Left lung (tissue), 10 donors: ENCODE data around the gene ETNK1. TPM values are rescaled to one million over a fixed set of nuclear protein-coding genes. Genes with fewer than 3 reads are reported as not detected.
A peak's percentile ranks its signal among the peaks of the same experiment; 100 is the strongest.
"Not testable (repeated sequence)": the region's sequence is repeated elsewhere in the genome, so short reads cannot be mapped to it uniquely, and the experiment has no call there.

ENCODE experiments used
- ATAC-seq: fragments of 200-7000 bp; cut with Tn5 transposase; one replicate; pipeline ENCODE4 v1.9.1; 2020; ENCODE audit warnings: moderate library complexity
- DNase-seq, 4 donors: peaks; one replicate each; pipeline ENCODE4 v3.0.0-alpha.2; 2013 to 2020
- H3K27ac ChIP-seq, 2 donors: fragments of 200-600 bp; sonication (generic) in 1 of 2; one replicate each; pipeline versions ENCODE4 v1.5.0 to v1.8.0; 2020 to 2021
- H3K27me3 ChIP-seq, 2 donors: fragments of 200-600 bp; sonication (generic) in 1 of 2; one replicate each; pipeline versions ENCODE4 v1.5.0 to v1.8.0; 2020 to 2021
- H3K36me3 ChIP-seq, 2 donors: fragments of 200-600 bp; sonication (generic) in 1 of 2; one replicate each; pipeline versions ENCODE4 v1.5.0 to v1.8.0; 2020 to 2021
- H3K4me1 ChIP-seq, 2 donors: fragments of 200-600 bp; one replicate each; pipeline ENCODE4 v1.8.0; 2021
- H3K4me3 ChIP-seq, 2 donors: fragments of 200-600 bp; sonication (generic) in 1 of 2; one replicate each; pipeline versions ENCODE4 v1.5.0 to v1.8.0; 2020 to 2021; ENCODE audit warnings: mild to moderate bottlenecking in 1 of 2
- H3K9me3 ChIP-seq, 2 donors: fragments of 200-600 bp; sonication (generic) in 1 of 2; one replicate each; pipeline versions ENCODE4 v1.5.0 to v1.8.0; 2020 to 2021
- CTCF ChIP-seq, 2 donors: fragments of 200-600 bp; sonication (generic) in 1 of 2; IDR thresholded peaks; one replicate each; pipeline versions ENCODE4 v1.5.0 to v1.8.0; 2021; ENCODE audit warnings: antibody characterized with exemption in 2 of 2
- intact Hi-C, 2 donors: fragments of 100-400 bp; cut with DNase I; formaldehyde crosslinking; loops; one replicate each; pipeline versions ENCODE4 v1.11.2 to v1.14.2; 2022
- polyA plus RNA-seq, 6 donors: library from polyadenylated mRNA; unstranded; fragments of 120-200 nt; gene quantifications; one replicate each; pipeline ENCODE4 v1.2.1, GENCODE V29; 2013; ENCODE audit not compliant: insufficient read length in 6 of 6
- total RNA-seq, 2 donors: library from RNA; stranded (reverse); fragmentation: NEBNext Ultra II Directional; extraction: Animal tissue kit (Norgen Biotek cat#: 25700); gene quantifications; one replicate each; pipeline ENCODE4 v1.2.1, GENCODE V29; 2021
- donor health status: DM: no; HTN: yes; CAD: no.
- donor health status: DM: no; HTN: no; CAD: no.

Gene ETNK1
- total and polyA plus RNA-seq, 8 donors: 55.4 to 73.7 (median 67.3) TPM

- no peaks in the 10 kb centered on the region for H3K36me3 ChIP-seq
- no peak overlapping the region for H3K27ac ChIP-seq
- H3K27me3 ChIP-seq: no peaks in the 10 kb centered on the region
- H3K4me1 ChIP-seq: peaks cover 6 to 34% of the 10 kb centered on the region in 2 donors
- DNase-seq: no peak
- intact Hi-C loops: no loop called here
- H3K4me3 ChIP-seq: no peak overlapping the region
- H3K9me3 ChIP-seq: peaks cover 0 to 7% of the 10 kb centered on the region in 2 donors
- no peak for TF ChIP-seq CTCF (IDR thresholded peaks at IDR 0.05)
- ATAC-seq: no peak
Observed at GRCh38 chr12:22689876-22690275, 64.9 kb downstream of the ETNK1 start.

GRCh38 chr12:22691319-22691718 lies 66.3 kb downstream of the ETNK1 start:
- H3K4me3 ChIP-seq: no peak overlapping the region
- DNase-seq: peak in 1 of 4 donors; percentile 7
- no peaks in the 10 kb centered on the region for H3K27me3 ChIP-seq
- no peak overlapping the region for H3K27ac ChIP-seq
- no peak for TF ChIP-seq CTCF (IDR thresholded peaks at IDR 0.05)
- peaks cover 0 to 7% of the 10 kb centered on the region in 2 donors for H3K9me3 ChIP-seq
- no peak for ATAC-seq
- no peaks in the 10 kb centered on the region for H3K36me3 ChIP-seq
- intact Hi-C loops: no loop called here
- peaks cover 6 to 34% of the 10 kb centered on the region in 2 donors for H3K4me1 ChIP-seq

GRCh38 chr12:22692467-22692866 lies 67.5 kb downstream of the ETNK1 start:
- DNase-seq, ATAC-seq: not testable (repeated sequence)

DNA sequence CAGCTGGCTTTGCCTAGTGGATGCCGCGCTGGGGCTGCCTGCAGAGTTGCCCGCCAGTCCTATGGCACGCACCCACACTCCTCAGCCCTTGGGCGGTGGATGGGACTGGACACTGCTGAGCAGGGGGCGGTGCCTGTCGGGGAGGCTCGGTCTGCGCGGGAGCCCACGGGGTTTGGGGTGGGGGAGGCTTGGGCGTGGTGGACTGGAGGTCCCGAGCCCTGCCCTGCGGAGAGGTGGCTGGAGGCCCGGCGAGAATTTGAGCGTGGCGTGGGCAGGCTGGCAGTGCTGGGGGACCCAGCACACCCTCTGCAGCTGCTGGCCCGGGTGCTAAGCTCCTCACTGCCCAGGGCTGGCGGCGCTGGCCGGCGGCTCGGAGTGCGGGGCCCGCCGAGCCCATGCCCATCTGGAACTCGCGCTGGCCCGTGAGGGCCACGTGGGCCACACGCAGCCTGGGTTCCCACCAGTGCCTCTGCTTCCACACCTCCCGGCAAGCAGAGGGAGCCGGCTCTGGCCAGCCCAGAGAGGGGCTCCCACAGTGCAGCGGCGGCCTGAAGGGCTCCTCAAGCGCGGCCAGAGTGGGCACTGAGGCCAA lies 68.1 kb downstream of the ETNK1 start:
- peaks cover 0 to 7% of the 10 kb centered on the region in 2 donors for H3K9me3 ChIP-seq
- H3K4me3 ChIP-seq: no peak overlapping the region
- DNase-seq (peak in 1 of 4 donors; percentile 78), ATAC-seq (peak; percentile 16)
- no peak for TF ChIP-seq CTCF (IDR thresholded peaks at IDR 0.05)
- intact Hi-C loops: no loop called here
- no peaks in the 10 kb centered on the region for H3K27me3 ChIP-seq
- H3K27ac ChIP-seq: no peak overlapping the region
- H3K4me1 ChIP-seq: peaks cover 0 to 17% of the 10 kb centered on the region in 2 donors
- H3K36me3 ChIP-seq: no peaks in the 10 kb centered on the region

More at GRCh38 chr12:22692467-22692866, 67.5 kb downstream of the ETNK1 start:
- H3K27ac ChIP-seq, intact Hi-C loops, H3K36me3 ChIP-seq, H3K9me3 ChIP-seq, H3K27me3 ChIP-seq, H3K4me3 ChIP-seq: not testable (repeated sequence)
- peaks cover 1 to 23% of the 10 kb centered on the region in 2 donors for H3K4me1 ChIP-seq

DNA sequence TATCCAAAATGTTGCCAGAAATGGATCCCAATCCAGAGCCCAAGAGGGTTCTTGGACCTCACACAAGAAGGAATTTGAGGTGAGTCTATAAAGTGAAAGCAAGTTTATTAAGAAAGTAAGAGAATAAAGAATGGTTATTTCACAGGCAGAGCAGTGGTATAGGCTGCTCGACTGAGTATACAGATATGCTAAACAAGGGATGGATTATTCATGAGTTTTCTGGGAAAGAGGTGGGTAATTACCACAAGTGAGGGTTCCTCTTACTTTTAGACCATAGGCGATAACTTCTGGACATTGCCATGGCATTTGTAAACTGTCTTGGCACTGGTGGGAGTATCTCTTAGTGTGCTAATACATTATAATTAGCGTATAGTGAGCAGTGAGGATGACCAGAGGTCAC lies 73.6 kb downstream of the ETNK1 start:
- H3K27ac ChIP-seq: no peak overlapping the region
- DNase-seq (no peak), ATAC-seq (no peak)
- H3K27me3 ChIP-seq: no peaks in the 10 kb centered on the region
- intact Hi-C loops: no loop called here
- TF ChIP-seq CTCF (IDR thresholded peaks at IDR 0.05): no peak
- no peaks in the 10 kb centered on the region for H3K4me1 ChIP-seq
- H3K9me3 ChIP-seq: no peaks in the 10 kb centered on the region
- no peaks in the 10 kb centered on the region for H3K36me3 ChIP-seq
- H3K4me3 ChIP-seq: no peak overlapping the region

DNA sequence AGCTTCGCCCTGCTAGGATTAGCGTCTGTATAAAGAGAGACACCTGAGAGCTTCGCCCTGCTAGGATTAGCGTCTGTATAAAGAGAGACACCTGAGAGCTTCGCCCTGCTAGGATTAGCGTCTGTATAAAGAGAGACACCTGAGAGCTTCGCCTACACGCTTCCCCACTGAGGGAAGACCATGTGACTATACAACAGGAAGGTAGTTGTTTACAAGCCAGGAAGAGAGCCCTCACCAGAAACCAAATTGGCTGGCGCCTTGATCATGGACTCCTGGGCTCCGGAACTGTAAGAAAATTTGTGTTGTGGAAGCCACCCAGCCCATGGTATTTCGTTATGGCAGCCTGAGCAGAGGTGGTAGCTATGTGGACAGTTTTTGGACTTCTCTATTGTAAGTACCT lies 74.7 kb downstream of the ETNK1 start:
- DNase-seq, H3K9me3 ChIP-seq, H3K4me3 ChIP-seq, ATAC-seq, intact Hi-C loops, H3K36me3 ChIP-seq, H3K27me3 ChIP-seq, H3K27ac ChIP-seq, H3K4me1 ChIP-seq: not testable (repeated sequence)
